Measurements from ENCODE around the gene CYFIP1. TPM values are rescaled to one million over a fixed set of nuclear protein-coding genes. Genes with fewer than 3 reads are reported as not detected.
A peak's percentile ranks its signal among the peaks of the same experiment; 100 is the strongest.

Gene CYFIP1
- total RNA-seq (143 TPM), polyA plus RNA-seq (ENCODE audit: insufficient read depth, low read depth, low replicate concordance) (32.3 TPM)
- long read RNA-seq, donor 1, full-length matches to known transcripts, result 5 of 35 reads
- long read RNA-seq, donor 1, partial matches to known transcripts, result 30 of 35 reads
- long read RNA-seq, donor 1, other reads (novel, unspliced or antisense), result 0 of 35 reads
- long read RNA-seq, donor 2, full-length matches to known transcripts, result 6 of 31 reads
- long read RNA-seq, donor 2, partial matches to known transcripts, result 25 of 31 reads
- long read RNA-seq, donor 2, other reads (novel, unspliced or antisense), result 0 of 31 reads
- long read RNA-seq, donor 3, full-length matches to known transcripts, result 11 of 11 reads
- long read RNA-seq, donor 3, partial matches to known transcripts, result 0 of 11 reads
- long read RNA-seq, donor 3, other reads (novel, unspliced or antisense), result 0 of 11 reads
- long read RNA-seq, donor 4, full-length matches to known transcripts, result 6 of 12 reads
- long read RNA-seq, donor 4, partial matches to known transcripts, result 6 of 12 reads
- long read RNA-seq, donor 4, other reads (novel, unspliced or antisense), result 0 of 12 reads
- long read RNA-seq, donor 5, result 0 reads
- long read RNA-seq, donor 6, full-length matches to known transcripts, result 1 of 1 reads
- long read RNA-seq, donor 6, partial matches to known transcripts, result 0 of 1 reads
- long read RNA-seq, donor 6, other reads (novel, unspliced or antisense), result 0 of 1 reads
- long read RNA-seq, donor 7, full-length matches to known transcripts, result 61 of 130 reads
- long read RNA-seq, donor 7, partial matches to known transcripts, result 54 of 130 reads
- long read RNA-seq, donor 7, other reads (novel, unspliced or antisense), result 15 of 130 reads
- long read RNA-seq, donor 8, full-length matches to known transcripts, result 4 of 4 reads
- long read RNA-seq, donor 8, partial matches to known transcripts, result 0 of 4 reads
- long read RNA-seq, donor 8, other reads (novel, unspliced or antisense), result 0 of 4 reads
- long read RNA-seq, donor 9, full-length matches to known transcripts, result 4 of 4 reads
- long read RNA-seq, donor 9, partial matches to known transcripts, result 0 of 4 reads
- long read RNA-seq, donor 9, other reads (novel, unspliced or antisense), result 0 of 4 reads
- long read RNA-seq, donor 10, full-length matches to known transcripts, result 2 of 55 reads
- long read RNA-seq, donor 10, partial matches to known transcripts, result 42 of 55 reads
- long read RNA-seq, donor 10, other reads (novel, unspliced or antisense), result 11 of 55 reads

DNA sequence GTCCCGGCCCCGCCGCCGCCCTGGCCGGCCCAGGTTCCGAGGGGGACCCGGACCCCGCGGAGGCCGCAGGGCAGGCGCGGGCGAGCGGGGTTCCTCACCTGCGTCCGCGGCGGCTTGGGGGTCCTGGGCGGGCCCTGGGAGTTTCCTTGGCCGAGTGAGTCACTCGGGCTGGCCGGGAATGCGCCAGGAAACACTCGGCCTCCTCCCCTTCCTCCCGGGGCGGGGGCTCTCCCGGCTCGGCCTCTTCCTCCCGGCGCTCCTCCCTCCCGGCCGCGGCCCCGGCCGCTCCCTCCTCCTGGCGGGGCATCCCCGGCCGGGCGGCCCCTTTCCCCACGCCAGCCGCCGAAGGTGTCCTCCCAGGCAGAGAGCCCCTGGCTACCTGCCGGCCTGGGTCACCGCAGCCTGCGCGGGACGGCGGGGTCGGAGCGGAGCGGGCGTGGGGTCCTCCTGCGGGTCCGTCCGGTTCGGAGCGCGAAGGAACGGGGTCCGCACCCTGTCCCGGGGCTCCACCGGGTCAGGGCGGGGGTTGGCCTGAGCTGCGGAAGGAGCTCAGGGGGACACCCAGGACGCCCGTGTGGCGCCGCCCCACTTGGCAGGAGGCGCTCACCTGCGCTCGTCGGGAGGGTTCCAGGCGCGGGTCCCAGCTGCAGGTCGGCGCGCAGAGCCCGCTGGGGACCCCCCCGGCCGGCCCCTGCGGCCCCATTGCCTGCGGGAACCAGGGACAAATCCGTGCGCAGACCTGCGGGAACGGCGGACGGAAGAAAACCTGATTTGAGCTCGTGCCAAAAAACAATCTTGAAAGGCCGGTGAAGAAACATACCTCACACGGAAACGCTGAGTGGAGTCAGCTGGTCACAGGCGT, at the start of gene CYFIP1:
TSS of gene CYFIP1 (minus strand) at position 180 of the 862 bp plus-strand sequence. CDS start 33,083 bp downstream, outside the sequence.
- peak within 1 kb of the TSS; percentile 69 to 78 for H3K27ac ChIP-seq (ENCODE audit: low read depth in 2 of 2, low read length in 2 of 2)
- peaks cover 0 to 7% (median 3%) of the 10 kb centered on the region in 3 donors for H3K4me1 ChIP-seq (ENCODE audit: control insufficient read depth in 2 of 3, insufficient read depth in 2 of 3, low read depth in 1 of 3, low read length in 3 of 3)
- H3K36me3 ChIP-seq (ENCODE audit: control insufficient read depth in 2 of 3, insufficient read depth in 3 of 3, low read length in 3 of 3), result no peaks in the 10 kb centered on the region
- no peaks in the 10 kb centered on the region for H3K27me3 ChIP-seq (ENCODE audit: control insufficient read depth, insufficient read depth, low read length)
- no peaks in the 10 kb centered on the region for H3K9me3 ChIP-seq (ENCODE audit: control insufficient read depth in 2 of 3, insufficient read depth in 1 of 3, low read length in 3 of 3)
- intact Hi-C loops (cut with DNase I), result no loop called here
- H3K4me3 ChIP-seq (ENCODE audit: low read length in 3 of 3), result peak within 1 kb of the TSS; percentile 85 to 97 (median 91)
- FAIRE-seq, result no peak
- TF ChIP-seq, protein P1, sequence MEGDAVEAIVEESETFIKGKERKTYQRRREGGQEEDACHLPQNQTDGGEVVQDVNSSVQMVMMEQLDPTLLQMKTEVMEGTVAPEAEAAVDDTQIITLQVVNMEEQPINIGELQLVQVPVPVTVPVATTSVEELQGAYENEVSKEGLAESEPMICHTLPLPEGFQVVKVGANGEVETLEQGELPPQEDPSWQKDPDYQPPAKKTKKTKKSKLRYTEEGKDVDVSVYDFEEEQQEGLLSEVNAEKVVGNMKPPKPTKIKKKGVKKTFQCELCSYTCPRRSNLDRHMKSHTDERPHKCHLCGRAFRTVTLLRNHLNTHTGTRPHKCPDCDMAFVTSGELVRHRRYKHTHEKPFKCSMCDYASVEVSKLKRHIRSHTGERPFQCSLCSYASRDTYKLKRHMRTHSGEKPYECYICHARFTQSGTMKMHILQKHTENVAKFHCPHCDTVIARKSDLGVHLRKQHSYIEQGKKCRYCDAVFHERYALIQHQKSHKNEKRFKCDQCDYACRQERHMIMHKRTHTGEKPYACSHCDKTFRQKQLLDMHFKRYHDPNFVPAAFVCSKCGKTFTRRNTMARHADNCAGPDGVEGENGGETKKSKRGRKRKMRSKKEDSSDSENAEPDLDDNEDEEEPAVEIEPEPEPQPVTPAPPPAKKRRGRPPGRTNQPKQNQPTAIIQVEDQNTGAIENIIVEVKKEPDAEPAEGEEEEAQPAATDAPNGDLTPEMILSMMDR (IDR thresholded peaks at IDR 0.05; ENCODE audit: borderline replicate concordance, extremely low read depth, insufficient read depth), result no peak
- peak within 1 kb of the TSS; percentile 30 to 96 (median 64) for H3K9ac ChIP-seq (ENCODE audit: low read length in 3 of 3)
- DNase-seq, result peak; percentile 87 to 96 (median 91)

DNA sequence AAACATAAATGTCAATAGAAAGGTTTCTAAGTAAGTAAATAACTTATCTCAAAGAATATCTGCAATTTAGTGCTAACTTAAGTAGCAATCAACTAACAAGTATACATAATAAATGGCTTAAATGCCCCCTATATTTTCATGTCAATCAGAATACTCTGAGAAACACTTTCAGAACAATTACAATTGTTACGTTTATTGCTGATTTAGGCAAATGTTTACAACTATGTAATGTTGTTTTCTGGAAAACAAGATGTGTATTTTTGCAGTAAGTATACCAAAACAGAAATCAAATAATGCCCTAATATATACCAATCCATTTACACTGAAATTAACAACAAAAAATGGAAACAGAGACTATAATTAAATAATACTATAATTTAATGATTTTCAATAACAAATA, 46.0 kb upstream of the CYFIP1 start:
- DNase-seq, result no peak
- H3K27ac ChIP-seq (ENCODE audit: low read depth in 2 of 2, low read length in 2 of 2), result no peak overlapping the region
- TF ChIP-seq, protein P1 (IDR thresholded peaks at IDR 0.05; ENCODE audit: borderline replicate concordance, extremely low read depth, insufficient read depth), result no peak
- no peak overlapping the region for H3K9ac ChIP-seq (ENCODE audit: low read length in 3 of 3)
- no peaks in the 10 kb centered on the region for H3K9me3 ChIP-seq (ENCODE audit: control insufficient read depth in 2 of 3, insufficient read depth in 1 of 3, low read length in 3 of 3)
- H3K4me3 ChIP-seq (ENCODE audit: low read length in 3 of 3), result no peak overlapping the region
- FAIRE-seq, result no peak
- intact Hi-C loops (cut with DNase I), result no loop called here
- H3K36me3 ChIP-seq (ENCODE audit: control insufficient read depth in 2 of 3, insufficient read depth in 3 of 3, low read length in 3 of 3), result peaks cover 11 to 41% (median 36%) of the 10 kb centered on the region in 3 donors
- H3K4me1 ChIP-seq (ENCODE audit: control insufficient read depth in 2 of 3, insufficient read depth in 2 of 3, low read depth in 1 of 3, low read length in 3 of 3), result no peaks in the 10 kb centered on the region
- no peaks in the 10 kb centered on the region for H3K27me3 ChIP-seq (ENCODE audit: control insufficient read depth, insufficient read depth, low read length)

DNA sequence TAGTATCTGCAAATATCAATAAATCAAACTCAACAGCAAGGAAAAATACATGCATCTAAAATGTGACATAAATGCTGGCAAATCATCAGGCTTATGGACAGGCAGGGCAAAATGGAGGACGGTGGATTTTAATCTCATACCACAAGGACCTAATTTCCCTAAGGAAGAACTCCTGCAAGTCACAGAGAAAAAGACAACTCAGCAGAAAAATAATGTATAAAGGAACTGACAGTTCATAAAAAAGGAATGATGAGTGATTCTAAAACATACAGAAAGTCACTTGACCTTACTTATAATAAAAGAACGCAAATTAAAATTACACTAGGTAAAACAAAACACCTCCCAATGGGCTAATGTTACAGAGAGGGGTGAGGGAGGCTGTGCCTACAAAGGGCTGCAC, 42.0 kb upstream of the CYFIP1 start:
- intact Hi-C loops (cut with DNase I), result no loop called here
- Histone ChIP-seq H3K9me3 (ENCODE audit: control insufficient read depth in 2 of 3, insufficient read depth in 1 of 3, low read length in 3 of 3) (no peaks in the 10 kb centered on the region), H3K36me3 (ENCODE audit: control insufficient read depth in 2 of 3, insufficient read depth in 3 of 3, low read length in 3 of 3) (peaks cover 15 to 65% (median 39%) of the 10 kb centered on the region in 3 donors), H3K4me1 (ENCODE audit: control insufficient read depth in 2 of 3, insufficient read depth in 2 of 3, low read depth in 1 of 3, low read length in 3 of 3) (no peaks in the 10 kb centered on the region), H3K27me3 (ENCODE audit: control insufficient read depth, insufficient read depth, low read length) (no peaks in the 10 kb centered on the region), H3K4me3 (ENCODE audit: low read length in 3 of 3) (no peak overlapping the region), H3K9ac (ENCODE audit: low read length in 3 of 3) (no peak overlapping the region), H3K27ac (ENCODE audit: low read depth in 2 of 2, low read length in 2 of 2) (no peak overlapping the region)
- no peak for FAIRE-seq
- no peak for DNase-seq
- TF ChIP-seq, protein P1 (IDR thresholded peaks at IDR 0.05; ENCODE audit: borderline replicate concordance, extremely low read depth, insufficient read depth), result no peak
